ENCODE measurements around the gene MICU2. TPM values are rescaled to one million over a fixed set of nuclear protein-coding genes. Genes with fewer than 3 reads are reported as not detected.

The MICU2 gene, protein sequence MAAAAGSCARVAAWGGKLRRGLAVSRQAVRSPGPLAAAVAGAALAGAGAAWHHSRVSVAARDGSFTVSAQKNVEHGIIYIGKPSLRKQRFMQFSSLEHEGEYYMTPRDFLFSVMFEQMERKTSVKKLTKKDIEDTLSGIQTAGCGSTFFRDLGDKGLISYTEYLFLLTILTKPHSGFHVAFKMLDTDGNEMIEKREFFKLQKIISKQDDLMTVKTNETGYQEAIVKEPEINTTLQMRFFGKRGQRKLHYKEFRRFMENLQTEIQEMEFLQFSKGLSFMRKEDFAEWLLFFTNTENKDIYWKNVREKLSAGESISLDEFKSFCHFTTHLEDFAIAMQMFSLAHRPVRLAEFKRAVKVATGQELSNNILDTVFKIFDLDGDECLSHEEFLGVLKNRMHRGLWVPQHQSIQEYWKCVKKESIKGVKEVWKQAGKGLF
- total RNA-seq = 47.8 and 50.6 TPM in 2 replicates

DNA sequence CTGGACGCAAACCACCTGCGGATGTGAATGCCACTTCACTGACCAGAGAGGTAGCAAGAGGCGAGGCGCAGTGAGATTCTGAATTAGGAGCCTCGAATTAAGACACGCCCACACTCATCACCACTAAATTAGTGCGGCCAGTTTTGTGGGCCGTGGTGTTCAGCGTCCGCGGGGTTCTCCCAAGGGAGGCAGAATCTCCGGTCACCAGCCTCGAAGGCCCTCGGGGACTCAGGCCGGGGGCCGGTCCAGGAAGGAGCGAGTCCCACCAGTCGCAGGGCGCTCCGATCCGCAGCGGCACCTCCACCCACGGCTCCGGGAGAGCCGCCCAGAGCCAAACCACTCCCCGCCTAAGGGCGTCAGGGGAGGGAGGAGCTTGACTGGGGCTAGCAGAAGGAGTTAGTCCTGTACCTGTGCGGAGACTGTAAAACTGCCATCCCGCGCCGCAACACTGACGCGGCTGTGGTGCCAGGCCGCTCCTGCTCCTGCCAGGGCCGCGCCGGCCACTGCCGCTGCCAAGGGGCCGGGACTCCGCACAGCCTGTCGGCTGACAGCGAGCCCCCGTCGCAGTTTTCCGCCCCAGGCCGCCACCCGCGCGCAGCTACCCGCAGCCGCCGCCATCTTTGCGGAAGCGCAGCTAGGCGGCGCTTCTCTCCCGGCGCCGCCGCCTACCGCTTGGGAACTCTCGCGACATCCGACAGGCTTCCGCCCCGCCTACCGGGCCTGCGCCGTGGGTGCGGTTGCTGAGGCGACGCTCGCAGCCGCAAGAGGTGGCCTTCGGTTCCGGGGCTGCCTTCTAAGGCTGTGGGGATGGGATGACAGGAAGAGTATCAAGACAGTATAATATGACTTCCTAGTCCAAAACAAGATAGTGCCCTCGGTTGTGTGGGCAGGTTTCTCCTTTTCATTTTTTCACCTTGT lies at the start of gene MICU2:
Gene MICU2 (minus strand): TSS at position 640 of the 918 bp plus-strand sequence. CDS start 22 bp downstream, at position 618.

DNA sequence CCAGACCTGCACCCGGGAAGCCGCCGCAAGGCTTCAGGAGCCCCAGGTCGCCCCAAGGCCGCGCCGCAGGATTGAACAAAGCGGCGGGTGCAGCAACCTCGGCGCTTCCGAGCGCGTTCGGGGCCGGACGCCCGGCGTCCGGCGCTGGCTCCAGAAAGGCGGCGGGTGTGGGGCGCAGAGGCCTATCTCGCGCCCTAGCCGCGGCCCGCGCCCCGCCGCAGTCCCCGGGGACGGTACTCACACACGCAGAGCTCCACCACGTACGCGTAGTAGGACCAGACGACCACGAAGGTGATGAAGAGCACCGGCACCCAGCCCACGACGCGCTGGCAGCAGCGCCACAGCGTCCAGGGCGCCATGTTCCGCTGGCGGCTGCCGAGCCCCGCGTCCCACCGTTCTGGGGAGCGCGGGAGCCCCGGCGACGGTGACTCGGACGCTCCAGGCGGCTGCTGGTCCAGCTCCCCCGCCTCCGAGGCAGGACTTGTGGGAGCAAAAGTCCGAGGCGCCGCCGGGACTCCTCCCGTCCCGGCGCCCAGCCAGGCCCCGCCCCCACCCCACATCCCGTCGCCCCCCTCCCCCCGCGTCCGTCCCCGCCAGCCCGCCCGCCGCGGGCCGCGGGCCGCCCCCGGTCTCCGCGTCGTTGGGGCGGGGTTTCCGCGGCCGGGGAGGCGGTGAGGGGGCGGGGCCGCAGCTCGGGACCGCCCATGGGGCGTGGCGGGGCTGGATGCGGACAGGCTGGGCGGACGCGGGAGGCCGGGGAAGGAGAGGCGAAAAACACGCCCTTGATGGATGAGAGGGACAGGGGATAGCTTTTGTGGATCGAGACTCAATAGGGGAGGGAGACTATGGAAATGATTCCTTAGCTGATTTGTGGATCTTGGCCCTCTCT lies 144.9 kb downstream of the MICU2 start, which contains the start of gene ZDHHC20:
Gene ZDHHC20 (minus strand): TSS at position 491 of the 889 bp plus-strand sequence. CDS start 132 bp downstream, at position 359.

Small RNA genes lying within 50 kb of the gene (small RNA-seq; reads per million reads assigned to genes)
- gene RNU6-59P = not detected

Other genes with a start within 250 kb of the MICU2 start
- gene ZDHHC20, start 144.9 kb downstream of the MICU2 start, total RNA-seq = 151 and 168 TPM in 2 replicates
- 0.22 and 0.26 TPM in 2 replicates for gene FGF9, start 66.9 kb upstream of the MICU2 start, total RNA-seq